NK-92 (cell line): Measurements from ENCODE around the gene C4orf54.

Experiments used
- DNase-seq: peaks from one replicate; lab custom pipeline; 2025; ENCODE audit not compliant: unreplicated experiment; lab: John Stamatoyannopoulos, UW

C4orf54 gene

GRCh38 chr4:99657798-99658197 is at the start of gene C4orf54:
C4orf54 (minus strand) TSS chr4:99657828; CDS start chr4:99654648, 3,180 bp downstream.
- no peak for DNase-seq

GRCh38 chr4:99705891-99706290 is 48.3 kb upstream of the C4orf54 start:
- DNase-seq: no peak

- no peak for DNase-seq
Observed at GRCh38 chr4:99696801-99697200, 39.2 kb upstream of the C4orf54 start.

GRCh38 chr4:99693140-99693539 is 35.5 kb upstream of the C4orf54 start:
- no peak for DNase-seq

- no peak for DNase-seq
Observed at GRCh38 chr4:99690990-99691389, 33.4 kb upstream of the C4orf54 start.

- DNase-seq: no peak
Observed at GRCh38 chr4:99690472-99690871, 32.8 kb upstream of the C4orf54 start.

GRCh38 chr4:99687120-99687519 is 29.5 kb upstream of the C4orf54 start:
- no peak for DNase-seq

- no peak for DNase-seq
Observed at GRCh38 chr4:99685234-99685633, 27.6 kb upstream of the C4orf54 start.

- DNase-seq: no peak
Observed at GRCh38 chr4:99683895-99684294, 26.3 kb upstream of the C4orf54 start.

- DNase-seq: no peak
Observed at GRCh38 chr4:99679976-99680375, 22.3 kb upstream of the C4orf54 start.

GRCh38 chr4:99679204-99679603 is 21.6 kb upstream of the C4orf54 start:
- DNase-seq: no peak

- no peak for DNase-seq
Observed at GRCh38 chr4:99677161-99677560, 19.5 kb upstream of the C4orf54 start.

- DNase-seq: no peak
Observed at GRCh38 chr4:99670409-99671073, 12.9 kb upstream of the C4orf54 start.

GRCh38 chr4:99669084-99669483 is 11.5 kb upstream of the C4orf54 start:
- DNase-seq: no peak

- no peak for DNase-seq
Observed at GRCh38 chr4:99668472-99668871, 10.8 kb upstream of the C4orf54 start.

GRCh38 chr4:99665983-99666382 is 8.4 kb upstream of the C4orf54 start:
- DNase-seq: no peak

- no peak for DNase-seq
Observed at GRCh38 chr4:99664716-99665115, 7.1 kb upstream of the C4orf54 start.

- no peak for DNase-seq
Observed at GRCh38 chr4:99661907-99662306, 4.3 kb upstream of the C4orf54 start.

GRCh38 chr4:99658666-99659065 is 1.0 kb upstream of the C4orf54 start:
- no peak for DNase-seq

GRCh38 chr4:99655308-99656081 is 2.1 kb downstream of the C4orf54 start:
- DNase-seq: no peak

- DNase-seq: no peak
Observed at GRCh38 chr4:99654361-99654761, 3.3 kb downstream of the C4orf54 start.

GRCh38 chr4:99653916-99654315 is 3.7 kb downstream of the C4orf54 start:
- DNase-seq: no peak
